H1 (cell line): Measurements from ENCODE around the gene OPCML. TPM values are rescaled to one million over a fixed set of nuclear protein-coding genes. Genes with fewer than 3 reads are reported as not detected.

Experiments used
- GABPA ChIP-seq: IDR thresholded peaks from 2 replicates; pipeline ENCODE4 v1.6.1; 2011; ENCODE audit warnings: mild to moderate bottlenecking, low read length, moderate library complexity, borderline replicate concordance; ENCODE audit not compliant: insufficient read depth
- NRF1 ChIP-seq: IDR thresholded peaks from 2 replicates; pipeline ENCODE4 v1.6.1; 2011; ENCODE audit warnings: mild to moderate bottlenecking, low read depth, low read length, improper control_type of control experiment
- ZNF274 ChIP-seq: IDR thresholded peaks from 2 replicates; pipeline ENCODE4 v1.7.0; 2012; ENCODE audit warnings: low read length, borderline replicate concordance; ENCODE audit errors: extremely low read depth
- polyA plus RNA-seq, 7 experiments: library from polyadenylated mRNA; depleted of rRNA in 3 of 7; stranded (reverse) in 5 of 7; unstranded in 2 of 7; fragments of >200 nt in 5 of 7; fragments of 200-250 nt in 2 of 7; gene quantifications; 1 replicate in 5 of 7; 2 replicates in 1 of 7; 4 replicates in 1 of 7; pipeline versions ENCODE4 v1.2.1 to v1.2.3, GENCODE V29; 2011 to 2013; ENCODE audit warnings: missing spikeins in 2 of 7, mixed read lengths in 2 of 7
- total RNA-seq: library from RNA; stranded (reverse); fragmentation: NEBNext Ultra II Directional; extraction: Animal tissue kit (Norgen Biotek cat#: 25700); gene quantifications from 2 replicates; pipeline ENCODE4 v1.2.1, GENCODE V29; 2021

OPCML gene
- total and polyA plus RNA-seq, 2 of the 8 experiments (the other 6 are each of a cell fraction or from before 2014, with no cell fraction given), result 2.3 to 3.1 TPM

DNA sequence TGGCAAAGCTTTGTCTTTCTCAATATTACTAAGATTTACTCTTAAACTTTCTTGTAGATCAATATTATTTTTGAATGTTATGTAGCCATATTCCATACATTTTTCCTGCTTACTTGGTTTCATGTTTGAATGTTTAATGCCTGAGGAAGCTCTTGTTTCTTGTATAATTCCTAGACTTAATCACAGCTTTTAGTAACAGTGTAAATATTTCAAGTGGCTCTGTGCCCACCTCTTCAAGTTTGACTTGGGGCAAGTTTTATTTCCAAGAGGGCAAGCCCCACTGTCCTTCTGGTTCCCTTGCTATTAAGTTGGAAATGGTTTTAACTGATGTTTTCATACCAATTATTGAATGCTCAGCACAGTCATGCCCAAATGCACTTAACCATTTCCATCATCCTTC, 1004.1 kb downstream of the OPCML start (continued):
- TF ChIP-seq ZNF274 (no peak), GABPA (no peak), NRF1 (no peak)
